ENCODE data around the gene ZNF22.
"Not testable (repeated sequence)": the region's sequence is repeated elsewhere in the genome, so short reads cannot be mapped to it uniquely, and the experiment has no call there.

The ZNF22 gene

DNA sequence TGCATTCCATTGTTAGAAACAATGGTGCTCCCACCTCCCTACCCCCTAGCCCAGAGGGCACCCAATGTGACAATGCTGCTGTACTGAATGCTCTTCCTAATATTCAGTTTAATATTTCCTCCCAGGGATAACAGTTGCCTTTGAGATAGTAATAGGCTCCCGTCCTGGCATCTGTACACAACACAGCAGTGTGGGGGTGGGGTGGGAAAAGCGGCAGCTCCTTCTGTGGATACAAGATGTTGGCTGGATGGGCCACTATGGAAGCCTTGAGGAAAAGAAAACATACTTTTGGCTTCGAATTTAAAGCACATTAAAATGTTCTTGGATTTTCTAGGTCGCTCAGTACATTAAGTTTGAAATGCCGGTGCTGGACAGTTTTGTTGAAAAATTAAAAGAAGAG lies 9.2 kb upstream of the ZNF22 start:
- no peak for DNase-seq (ENCODE audit: low spot score)

DNA sequence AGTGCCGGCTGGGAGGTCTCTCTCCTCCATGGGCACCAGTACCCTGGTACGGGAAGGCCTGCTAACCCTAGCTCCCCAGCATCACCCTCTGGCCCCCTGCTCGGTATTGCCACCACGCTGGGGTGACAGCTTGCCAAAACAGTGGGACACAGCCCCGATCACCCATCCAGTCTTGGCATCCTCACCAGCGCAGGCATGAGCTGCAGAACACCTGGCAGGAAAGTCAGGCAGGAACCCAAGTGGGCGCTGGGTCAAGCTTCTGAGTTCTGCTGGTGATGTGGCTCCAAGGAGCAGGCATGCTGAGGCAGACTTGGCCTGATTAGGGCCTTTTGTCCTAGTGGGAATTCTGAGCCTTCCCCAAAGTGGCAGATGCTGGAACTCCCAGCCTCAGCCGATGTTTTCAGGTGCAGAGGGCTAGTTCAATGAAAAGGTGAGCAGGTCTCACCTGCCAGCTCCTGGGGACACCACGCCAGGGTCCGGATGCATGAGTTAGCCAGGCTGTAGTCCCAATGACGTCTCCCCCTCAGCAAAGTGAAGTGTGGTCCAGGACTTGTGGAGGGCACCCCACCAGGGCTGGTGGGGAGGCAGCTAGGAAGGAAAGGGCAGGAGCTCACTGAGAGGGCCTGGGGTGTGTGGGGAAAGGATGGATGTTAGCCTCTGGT lies 8.5 kb upstream of the ZNF22 start:
- DNase-seq (ENCODE audit: low spot score), result no peak

DNA sequence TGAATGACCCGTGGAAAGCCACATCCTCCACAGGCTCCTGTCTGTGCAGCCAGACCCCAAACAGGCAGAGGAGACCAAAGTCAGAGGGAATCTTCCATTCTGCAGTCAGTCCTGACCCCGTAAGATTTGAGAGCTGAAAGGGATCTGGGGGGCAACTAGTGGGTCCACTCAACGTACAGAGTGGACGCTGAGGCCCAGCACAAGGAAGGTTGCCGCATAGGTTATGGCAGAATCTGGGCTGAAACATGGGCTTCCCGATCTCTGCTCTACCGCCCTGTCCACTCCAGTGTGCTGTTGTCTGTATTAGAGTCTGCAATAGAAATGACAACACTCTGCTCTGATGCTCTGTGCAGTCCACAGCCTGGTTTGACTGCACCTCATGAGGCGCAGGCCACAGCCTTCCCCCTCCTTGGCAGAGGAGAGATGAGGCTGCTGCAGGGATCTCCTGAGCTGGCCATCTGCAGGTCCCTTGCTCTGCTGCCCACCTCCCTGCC lies 7.9 kb upstream of the ZNF22 start:
- DNase-seq (ENCODE audit: low spot score), result no peak

- no peak for DNase-seq (ENCODE audit: low spot score)
Measured at GRCh38 chr10:44993226-44993921, 7.3 kb upstream of the ZNF22 start.

- DNase-seq (ENCODE audit: low spot score), result no peak
Measured at GRCh38 chr10:44993922-44994751, 6.6 kb upstream of the ZNF22 start.

DNA sequence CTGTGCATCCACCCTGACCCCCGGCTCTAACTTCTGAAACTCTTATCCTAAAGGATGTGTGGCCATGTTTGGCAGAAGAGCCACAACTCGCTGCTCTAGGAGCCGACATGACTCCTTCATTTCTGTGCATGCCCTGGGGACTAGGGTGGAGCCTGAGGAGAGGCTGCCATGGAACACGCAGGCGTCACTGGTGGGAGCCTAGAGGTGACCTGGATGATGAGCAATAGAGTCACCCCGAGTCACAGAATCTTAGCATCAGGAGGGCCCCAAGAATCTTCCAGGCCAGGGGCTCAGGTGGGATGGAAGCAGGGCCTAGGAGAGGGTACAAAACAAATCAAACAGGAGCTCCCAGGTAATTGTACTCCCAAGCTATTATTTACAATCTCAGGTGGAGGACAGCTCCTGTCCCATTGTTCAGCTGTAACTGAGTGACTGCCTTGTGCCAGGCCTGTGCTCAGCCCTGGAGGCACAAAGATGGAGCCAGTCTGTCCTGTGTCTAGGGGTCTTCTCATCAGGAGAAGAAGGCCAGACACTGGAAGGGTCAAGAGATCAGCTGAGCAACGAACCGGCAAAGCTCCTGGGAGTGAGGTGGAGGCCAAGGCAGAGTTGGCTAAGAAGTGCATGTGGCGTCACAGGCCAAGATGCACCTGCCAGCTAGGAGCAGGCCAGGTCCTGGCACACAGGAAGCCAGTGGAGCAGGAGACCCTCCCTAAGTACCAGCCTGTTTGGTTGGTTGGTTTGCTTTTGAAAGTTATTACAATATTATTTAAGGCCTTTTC lies 5.8 kb upstream of the ZNF22 start:
- no peak for DNase-seq (ENCODE audit: low spot score)

- no peak for DNase-seq (ENCODE audit: low spot score)
Measured at GRCh38 chr10:44995581-44995913, 5.2 kb upstream of the ZNF22 start.

GRCh38 chr10:44995914-44996669 lies 4.6 kb upstream of the ZNF22 start:
- peak; percentile 75 for DNase-seq (ENCODE audit: low spot score)

DNA sequence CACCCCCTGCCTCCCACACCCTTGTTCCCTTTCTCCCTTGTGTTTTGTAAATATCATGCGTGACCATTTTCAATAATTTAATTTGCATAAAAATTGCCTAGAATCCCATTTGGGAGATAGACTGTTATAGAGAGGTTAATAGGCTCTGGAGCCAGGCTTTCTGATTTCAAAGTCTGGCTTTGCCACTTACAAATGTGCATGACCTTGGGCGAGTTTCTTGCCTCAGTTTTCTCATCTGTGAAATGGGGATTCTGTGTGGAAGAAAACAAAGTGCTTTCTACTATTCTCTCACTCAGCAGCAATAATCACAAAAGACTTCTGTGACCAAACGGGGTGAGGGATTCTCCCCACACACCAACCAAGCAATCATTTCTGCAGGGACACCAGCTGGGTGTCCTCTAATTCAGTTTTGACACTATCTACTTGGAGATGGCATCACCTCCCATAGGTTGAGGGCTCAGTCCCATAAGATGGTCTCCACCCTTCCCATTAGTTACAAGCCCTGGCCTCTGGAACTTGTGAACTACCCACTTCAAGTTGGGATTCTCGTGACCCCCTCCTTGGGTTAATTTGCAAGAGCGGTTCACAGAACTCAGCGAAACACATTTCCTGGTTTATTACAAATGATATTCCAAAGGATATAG lies 3.5 kb upstream of the ZNF22 start:
- no peak for DNase-seq (ENCODE audit: low spot score)

- DNase-seq (ENCODE audit: low spot score), result no peak
Measured at GRCh38 chr10:44998146-44998631, 2.5 kb upstream of the ZNF22 start.

GRCh38 chr10:45000138-45000751 lies 478 bp upstream of the ZNF22 start:
- no peak for DNase-seq (ENCODE audit: low spot score)

DNA sequence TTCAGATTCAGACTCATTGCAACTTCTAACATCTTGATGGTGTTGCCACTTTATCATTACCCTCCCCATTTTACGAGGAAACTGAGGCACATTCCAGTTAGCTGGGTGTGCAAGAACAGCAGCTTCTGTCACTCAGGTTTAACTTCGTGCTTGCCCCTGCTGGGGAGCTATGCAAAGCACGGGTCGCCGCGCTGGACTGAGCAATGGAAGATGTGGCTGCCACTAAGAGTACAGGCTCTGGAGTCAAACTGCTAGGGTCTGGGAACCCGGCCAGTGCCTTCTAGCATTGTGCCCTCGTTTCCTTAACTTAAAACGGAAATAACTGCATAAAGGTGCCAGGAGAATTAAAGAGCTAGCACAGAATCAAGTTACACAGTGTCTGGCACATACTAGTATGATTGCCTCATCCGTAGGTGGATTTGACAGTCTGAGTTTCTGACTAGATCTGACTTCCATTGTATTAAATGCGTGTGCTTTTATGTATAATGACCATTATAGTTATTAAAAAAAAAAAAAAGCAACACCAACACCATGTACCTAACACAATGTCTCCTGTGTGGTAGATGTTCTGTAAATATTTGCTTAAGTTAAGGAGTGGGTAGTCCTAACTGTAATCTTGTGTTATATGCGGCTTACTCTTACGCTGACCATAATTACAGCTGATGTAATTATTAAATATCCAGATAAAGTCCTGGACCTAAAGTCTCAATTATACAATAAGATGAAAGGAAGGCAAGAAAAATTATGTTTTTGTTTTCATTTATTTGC lies 842 bp downstream of the ZNF22 start:
- DNase-seq (ENCODE audit: low spot score), result peak; percentile 61

DNA sequence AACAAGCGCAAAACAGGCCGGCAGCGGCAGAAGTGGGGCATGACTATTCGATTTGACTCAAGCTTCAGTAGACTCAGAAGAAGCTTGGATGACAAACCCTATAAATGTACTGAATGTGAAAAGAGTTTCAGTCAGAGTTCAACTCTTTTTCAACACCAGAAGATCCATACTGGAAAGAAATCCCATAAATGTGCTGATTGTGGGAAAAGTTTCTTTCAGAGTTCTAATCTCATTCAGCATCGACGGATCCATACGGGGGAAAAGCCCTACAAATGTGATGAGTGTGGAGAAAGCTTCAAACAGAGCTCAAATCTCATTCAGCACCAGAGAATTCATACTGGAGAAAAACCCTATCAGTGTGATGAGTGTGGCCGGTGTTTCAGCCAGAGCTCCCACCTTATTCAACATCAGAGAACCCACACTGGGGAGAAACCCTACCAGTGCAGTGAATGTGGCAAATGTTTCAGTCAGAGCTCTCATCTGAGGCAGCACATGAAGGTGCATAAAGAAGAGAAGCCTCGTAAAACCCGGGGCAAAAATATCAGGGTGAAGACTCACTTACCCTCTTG lies 2.8 kb downstream of the ZNF22 start:
- DNase-seq (ENCODE audit: low spot score), result no peak

GRCh38 chr10:45004661-45005060 lies 3.9 kb downstream of the ZNF22 start:
- DNase-seq (ENCODE audit: low spot score), result no peak

DNA sequence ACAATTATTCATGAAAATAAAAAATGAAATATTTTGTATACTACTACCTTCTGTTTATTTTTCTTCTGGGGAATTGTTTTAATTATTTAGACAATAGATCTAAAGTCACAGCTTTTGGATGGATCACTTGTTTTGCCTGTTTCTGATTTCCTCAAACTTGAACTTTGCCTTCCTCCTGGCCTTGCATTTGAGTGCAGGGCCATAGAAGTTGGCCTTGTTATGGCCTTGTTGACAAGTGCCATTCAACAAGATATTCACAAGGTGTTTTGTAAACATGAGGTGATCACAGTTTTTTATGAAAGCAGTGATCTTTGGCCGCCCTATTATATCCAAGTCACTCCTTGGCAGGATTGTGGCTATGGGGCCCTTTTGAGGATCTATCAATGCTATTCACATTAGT lies 4.6 kb downstream of the ZNF22 start:
- DNase-seq (ENCODE audit: low spot score), result no peak

DNA sequence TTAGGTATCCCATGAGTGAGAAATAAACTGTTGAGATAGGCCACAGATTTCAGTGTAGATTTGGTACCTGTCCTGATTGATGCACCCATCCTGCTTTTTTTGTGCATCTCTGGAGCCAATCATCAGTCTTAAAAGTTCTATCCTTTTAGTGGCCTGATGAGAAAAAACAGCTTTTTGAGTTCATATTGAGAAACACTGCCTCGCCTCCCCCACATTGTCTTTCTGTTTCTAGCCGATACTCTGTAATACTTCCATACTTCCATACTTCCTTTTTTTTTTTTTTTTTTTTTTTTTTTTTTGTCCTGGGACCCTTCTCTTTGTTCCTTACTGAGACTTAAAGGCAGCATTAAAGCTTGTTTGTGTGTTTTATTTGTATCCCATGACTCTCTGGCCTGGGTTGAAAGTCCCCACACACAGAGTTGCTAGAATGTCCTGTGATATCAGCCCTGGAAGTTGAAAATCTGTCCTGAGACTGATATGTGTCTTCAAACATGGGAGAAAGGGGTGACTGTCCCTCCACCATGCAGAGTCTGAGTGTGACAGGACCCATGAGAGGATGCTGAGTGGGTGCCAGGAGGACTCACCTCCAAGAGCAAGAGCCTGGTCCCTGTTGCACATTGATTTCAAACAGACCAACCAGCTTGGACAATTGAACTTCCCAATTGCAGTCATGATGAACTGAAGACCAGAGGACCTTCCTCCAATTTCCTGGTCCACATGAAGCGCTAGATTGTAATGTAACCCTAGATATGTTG lies 5.7 kb downstream of the ZNF22 start:
- DNase-seq (ENCODE audit: low spot score), result no peak

- DNase-seq (ENCODE audit: low spot score), result peak; percentile 90
Measured at GRCh38 chr10:45008524-45009161, 7.9 kb downstream of the ZNF22 start.

DNA sequence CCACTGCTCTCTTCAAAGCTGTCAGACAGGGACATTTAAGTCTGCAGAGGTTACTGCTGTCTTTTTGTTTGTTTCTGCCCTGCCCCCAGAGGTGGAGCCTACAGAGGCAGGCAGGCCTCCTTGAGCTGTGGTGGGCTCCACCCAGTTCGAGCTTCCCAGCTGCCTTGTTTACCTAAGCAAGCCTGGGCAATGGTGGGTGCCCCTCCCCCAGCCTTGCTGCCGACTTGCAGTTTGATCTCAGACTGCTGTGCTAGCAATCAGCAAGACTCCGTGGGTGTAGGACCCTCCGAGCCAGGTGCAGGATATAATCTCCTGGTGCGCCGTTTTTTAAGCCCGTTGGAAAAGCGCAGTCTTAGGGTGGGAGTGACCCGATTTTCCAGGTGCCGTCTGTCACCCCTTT lies 13.8 kb downstream of the ZNF22 start:
- DNase-seq (ENCODE audit: low spot score), result not testable (repeated sequence)
